Fibroblast of peridontal ligament (primary cell): ENCODE results near the gene SMG1.
"Not testable (repeated sequence)": the region's sequence is repeated elsewhere in the genome, so short reads cannot be mapped to it uniquely, and the experiment has no call there.

Experiments
- DNase-seq: peaks from one replicate; pipeline ENCODE4 v3.0.0-alpha.2; 2010; ENCODE audit errors: extremely low read depth

The SMG1 gene

DNA sequence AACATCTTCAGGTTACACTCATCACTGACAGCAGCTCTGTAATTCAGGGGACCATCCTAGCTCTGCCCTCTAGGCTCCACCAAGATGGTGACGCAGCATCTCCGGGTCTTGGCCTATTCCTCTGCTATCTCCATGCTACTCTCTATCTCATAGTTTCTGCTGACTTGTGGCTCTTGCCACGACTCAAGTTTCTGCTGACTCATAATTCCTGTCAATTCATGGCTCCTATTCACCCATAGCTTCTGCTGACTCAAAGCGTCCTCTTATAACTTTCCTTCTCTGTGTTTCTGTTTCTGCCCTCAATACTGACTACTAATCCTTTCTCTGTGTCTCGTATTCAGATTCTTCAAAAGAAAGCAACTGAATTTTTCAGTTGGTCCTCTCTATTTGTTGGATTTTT is 163.5 kb downstream of the SMG1 start:
- not testable (repeated sequence) for DNase-seq

DNA sequence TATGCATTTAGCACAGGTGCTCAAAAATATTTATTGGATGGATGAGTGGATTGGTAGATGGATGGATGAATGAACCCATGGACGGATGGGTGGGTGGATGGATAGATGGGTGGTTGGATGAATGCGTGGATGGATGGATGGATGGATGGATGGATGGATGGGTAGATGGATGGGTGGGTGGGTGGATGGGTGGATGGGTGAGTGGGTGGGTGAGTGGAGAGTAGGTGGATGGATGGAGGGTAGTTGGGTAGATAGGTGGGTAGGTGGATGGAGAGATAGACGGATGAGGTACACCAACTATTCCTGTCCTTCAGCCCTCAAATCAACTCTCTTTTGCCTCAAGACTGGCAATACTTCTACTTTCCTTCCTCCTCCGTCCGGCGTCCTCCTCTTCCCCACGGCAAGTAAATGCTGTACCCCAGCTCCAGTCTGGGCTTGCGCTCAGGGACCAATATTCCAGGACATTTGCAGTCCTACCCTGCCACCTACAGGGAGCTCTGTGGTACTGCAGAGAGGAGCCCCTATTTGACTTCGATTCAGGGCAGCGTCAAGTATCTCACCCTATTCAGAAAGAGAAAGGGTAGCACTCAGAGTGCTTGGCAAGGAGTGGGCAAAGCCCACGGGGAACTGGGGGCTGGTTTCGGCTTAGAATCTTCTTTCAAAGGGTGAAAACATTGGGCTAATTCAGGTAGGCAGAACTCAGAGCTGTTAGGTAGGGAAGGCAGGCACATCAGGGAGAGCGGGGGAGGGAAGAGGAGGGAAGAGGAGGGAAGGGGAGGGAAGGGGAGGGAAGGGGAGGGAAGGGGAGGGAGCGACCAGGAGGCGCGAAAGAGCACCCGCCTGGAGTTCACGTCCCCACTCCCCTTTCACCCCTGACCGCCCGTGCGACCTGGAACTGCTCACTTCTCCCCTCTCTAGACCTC is 166.3 kb downstream of the SMG1 start:
- DNase-seq, result peak; percentile 3

DNA sequence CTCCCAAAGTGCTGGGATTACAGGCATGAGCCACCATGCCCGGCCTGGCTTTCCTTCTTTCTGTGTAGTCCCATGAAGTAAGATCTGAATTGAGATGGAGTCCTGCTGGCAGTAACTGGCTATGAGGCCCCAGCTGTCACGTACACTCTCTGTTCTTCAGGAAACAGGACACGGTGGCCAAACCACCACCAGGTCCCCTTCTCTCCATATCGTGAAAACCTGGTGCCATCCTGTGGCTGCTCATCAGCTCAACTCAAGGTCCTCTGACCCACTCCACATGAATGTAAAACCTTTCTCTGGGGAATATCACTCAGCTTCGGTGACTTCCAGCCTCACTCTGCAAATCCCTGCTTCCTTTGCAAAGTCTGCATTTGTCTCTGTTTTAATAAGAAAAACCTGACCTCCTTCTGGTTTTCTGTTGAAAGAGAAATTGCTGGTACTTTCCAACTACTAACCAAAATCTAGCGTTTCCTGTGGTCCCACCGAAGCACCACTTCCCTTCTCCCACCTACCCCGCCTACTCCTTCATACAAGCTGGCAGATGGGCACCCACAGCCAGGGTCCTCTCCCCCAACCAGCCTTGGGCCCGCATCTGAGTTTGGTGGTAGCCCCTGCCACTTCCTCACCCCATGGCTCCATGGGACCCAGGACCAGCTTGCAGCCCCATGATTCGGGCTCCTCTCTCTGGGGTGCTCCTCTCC is 168.1 kb downstream of the SMG1 start:
- DNase-seq, result not testable (repeated sequence)

DNA sequence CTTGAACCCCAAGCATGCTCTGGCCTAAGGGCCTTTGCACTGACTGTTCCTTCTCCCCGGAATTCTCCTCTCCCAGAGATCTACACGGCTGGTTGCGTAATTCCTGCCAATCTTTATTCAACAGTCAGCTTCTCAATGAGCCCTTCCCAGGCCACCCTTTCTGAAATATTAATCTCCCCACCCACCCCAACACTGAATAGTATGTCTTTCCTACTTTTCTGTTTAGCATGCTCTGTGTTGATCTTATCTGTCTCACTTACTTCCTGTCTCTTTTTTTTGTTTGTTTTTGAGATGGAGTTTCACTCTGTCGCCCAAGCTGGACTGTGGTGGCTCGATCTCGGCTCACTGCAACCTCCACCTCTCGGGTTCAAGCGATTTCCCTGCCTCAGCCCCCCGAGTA is 169.6 kb downstream of the SMG1 start:
- DNase-seq, result not testable (repeated sequence)
